ENCODE data around the gene PLP2. TPM values are rescaled to one million over a fixed set of nuclear protein-coding genes. Genes with fewer than 3 reads are reported as not detected.

The PLP2 gene
- total and polyA plus RNA-seq, 7 experiments from 2014 or later, result 64.2 to 132 (median 98.5) TPM

- POLR2A ChIA-PET, result no interaction called here
Measured at GRCh38 chrX:49174723-49175122, 3.0 kb downstream of the PLP2 start.

GRCh38 chrX:49175435-49176274 lies 4.0 kb downstream of the PLP2 start:
- H3K9me3 ChIP-seq (ENCODE audit: control insufficient read depth in 2 of 3, low read length in 3 of 3), result no peaks in the 10 kb centered on the region
- H3K4me1 ChIP-seq (ENCODE audit: control insufficient read depth in 2 of 2, insufficient read depth in 2 of 2, low read length in 2 of 2), result peaks cover 0 to 9% of the 10 kb centered on the region in 2 donors
- no peak overlapping the region for H3K27ac ChIP-seq (ENCODE audit: low read depth, low read length)
- H3K36me3 ChIP-seq (ENCODE audit: control insufficient read depth in 2 of 3, insufficient read depth in 3 of 3, low read length in 3 of 3), result peaks cover 0 to 51% (median 0%) of the 10 kb centered on the region in 3 experiments
- POLR2A ChIA-PET, result no interaction called here
- no peak for ATAC-seq
- no peak overlapping the region for H3K4me3 ChIP-seq (ENCODE audit: low read length)
- no peaks in the 10 kb centered on the region for H3K27me3 ChIP-seq (ENCODE audit: control insufficient read depth in 2 of 2, insufficient read depth in 2 of 2, low read length in 2 of 2)
- intact Hi-C loops (cut with micrococcal nuclease), result loop anchor here in 1 of 2 donors (10.0 kb wide), 1 partner anchor 1521 kb away; the partner anchor contains the start of genes ELK1 and UXT
- no peak for DNase-seq
- no peak overlapping the region for H3K4me3 Mint-ChIP-seq
- CTCF ChIA-PET, result no interaction called here
- peaks cover 0 to 27% (median 7%) of the 10 kb centered on the region in 5 donors for H3K36me3 Mint-ChIP-seq
- peaks cover 0 to 3% (median 0%) of the 10 kb centered on the region in 11 donors for H3K9me3 Mint-ChIP-seq
- peak overlapping the region in 1 of 9 donors; percentile 55 for H3K27ac Mint-ChIP-seq
- no peaks in the 10 kb centered on the region for H3K27me3 Mint-ChIP-seq
- peaks cover 7 to 37% (median 15%) of the 10 kb centered on the region in 7 donors for H3K4me1 Mint-ChIP-seq

More at GRCh38 chrX:49174723-49175122, 3.0 kb downstream of the PLP2 start:
- Mint-ChIP-seq H3K27ac (peak overlapping the region in 3 of 9 donors; percentile 19 to 83 (median 28)), H3K4me1 (peaks cover 7 to 35% (median 15%) of the 10 kb centered on the region in 7 donors), H3K4me3 (no peak overlapping the region), H3K27me3 (no peaks in the 10 kb centered on the region), H3K36me3 (peaks cover 0 to 22% (median 5%) of the 10 kb centered on the region in 5 donors), H3K9me3 (peaks cover 0 to 3% (median 0%) of the 10 kb centered on the region in 11 donors)
- CTCF ChIA-PET, result no interaction called here
- ATAC-seq, result no peak
- Histone ChIP-seq H3K9me3 (ENCODE audit: control insufficient read depth in 2 of 3, low read length in 3 of 3) (no peaks in the 10 kb centered on the region), H3K4me3 (ENCODE audit: low read length) (no peak overlapping the region), H3K36me3 (ENCODE audit: control insufficient read depth in 2 of 3, insufficient read depth in 3 of 3, low read length in 3 of 3) (peaks cover 0 to 45% (median 0%) of the 10 kb centered on the region in 3 experiments), H3K4me1 (ENCODE audit: control insufficient read depth in 2 of 2, insufficient read depth in 2 of 2, low read length in 2 of 2) (peaks cover 0 to 9% of the 10 kb centered on the region in 2 donors), H3K27ac (ENCODE audit: low read depth, low read length) (no peak overlapping the region), H3K27me3 (ENCODE audit: control insufficient read depth in 2 of 2, insufficient read depth in 2 of 2, low read length in 2 of 2) (no peaks in the 10 kb centered on the region)
- intact Hi-C loops (cut with micrococcal nuclease), result loop anchor here in 1 of 2 donors (10.0 kb wide), 1 partner anchor 1520 kb away; the partner anchor contains the start of genes ELK1 and UXT
- no peak for DNase-seq

GRCh38 chrX:49176421-49177326 lies 5.0 kb downstream of the PLP2 start:
- peaks cover 0 to 51% (median 0%) of the 10 kb centered on the region in 3 experiments for H3K36me3 ChIP-seq (ENCODE audit: control insufficient read depth in 2 of 3, insufficient read depth in 3 of 3, low read length in 3 of 3)
- H3K27me3 ChIP-seq (ENCODE audit: control insufficient read depth in 2 of 2, insufficient read depth in 2 of 2, low read length in 2 of 2), result no peaks in the 10 kb centered on the region
- peaks cover 0 to 28% (median 9%) of the 10 kb centered on the region in 5 donors for H3K36me3 Mint-ChIP-seq
- ChIA-PET CTCF (interaction anchor here (1.0 kb wide), 1 partner anchor 10 kb away, joined by 3 read pairs; no protein-coding TSS in a partner anchor), POLR2A (no interaction called here)
- H3K4me1 ChIP-seq (ENCODE audit: control insufficient read depth in 2 of 2, insufficient read depth in 2 of 2, low read length in 2 of 2), result peaks cover 0 to 9% of the 10 kb centered on the region in 2 donors
- no peak overlapping the region for H3K27ac ChIP-seq (ENCODE audit: low read depth, low read length)
- H3K27ac Mint-ChIP-seq, result peak overlapping the region in 4 of 9 donors; percentile 1 to 62 (median 36)
- ATAC-seq (peak; percentile 51), DNase-seq (no peak)
- no peaks in the 10 kb centered on the region for H3K9me3 ChIP-seq (ENCODE audit: control insufficient read depth in 2 of 3, low read length in 3 of 3)
- H3K27me3 Mint-ChIP-seq, result no peaks in the 10 kb centered on the region
- intact Hi-C loops (cut with micrococcal nuclease), result loop anchor here (1.0 to 10.0 kb wide), 2 partner anchors 10 to 1522 kb away; partner anchors contain the start of genes ELK1 (in 1 of the 2) and UXT (in 1 of the 2)
- H3K9me3 Mint-ChIP-seq, result peaks cover 0 to 3% (median 0%) of the 10 kb centered on the region in 11 donors
- peaks cover 7 to 39% (median 15%) of the 10 kb centered on the region in 7 donors for H3K4me1 Mint-ChIP-seq
- H3K4me3 ChIP-seq (ENCODE audit: low read length), result no peak overlapping the region
- no peak overlapping the region for H3K4me3 Mint-ChIP-seq

- no peaks in the 10 kb centered on the region for H3K27me3 Mint-ChIP-seq
- H3K27me3 ChIP-seq (ENCODE audit: control insufficient read depth in 2 of 2, insufficient read depth in 2 of 2, low read length in 2 of 2), result no peaks in the 10 kb centered on the region
- H3K27ac Mint-ChIP-seq, result peak overlapping the region in 5 of 9 donors; percentile 14 to 66 (median 54)
- peaks cover 0 to 3% (median 0%) of the 10 kb centered on the region in 11 donors for H3K9me3 Mint-ChIP-seq
- H3K4me3 ChIP-seq (ENCODE audit: low read length), result no peak overlapping the region
- H3K4me3 Mint-ChIP-seq, result no peak overlapping the region
- ChIA-PET CTCF (interaction anchor here (1.0 kb wide), 2 partner anchors 10 to 13 kb away, joined by 3 to 5 read pairs; no protein-coding TSS in a partner anchor), POLR2A (interaction anchor here (0.6 kb wide), 1 partner anchor 46 kb away, joined by 6 read pairs; no protein-coding TSS in a partner anchor)
- peak in 1 of 9 donors; percentile 8 for DNase-seq
- peak; percentile 77 for ATAC-seq
- peaks cover 0 to 32% (median 13%) of the 10 kb centered on the region in 5 donors for H3K36me3 Mint-ChIP-seq
- peaks cover 7 to 39% (median 15%) of the 10 kb centered on the region in 7 donors for H3K4me1 Mint-ChIP-seq
- H3K9me3 ChIP-seq (ENCODE audit: control insufficient read depth in 2 of 3, low read length in 3 of 3), result no peaks in the 10 kb centered on the region
- peaks cover 0 to 9% of the 10 kb centered on the region in 2 donors for H3K4me1 ChIP-seq (ENCODE audit: control insufficient read depth in 2 of 2, insufficient read depth in 2 of 2, low read length in 2 of 2)
- H3K36me3 ChIP-seq (ENCODE audit: control insufficient read depth in 2 of 3, insufficient read depth in 3 of 3, low read length in 3 of 3), result peaks cover 0 to 53% (median 0%) of the 10 kb centered on the region in 3 experiments
- intact Hi-C loops (cut with micrococcal nuclease), result loop anchor here (1.0 to 10.0 kb wide), 2 partner anchors 11 to 1523 kb away; partner anchors contain the start of genes ELK1 (in 1 of the 2) and UXT (in 1 of the 2)
- no peak overlapping the region for H3K27ac ChIP-seq (ENCODE audit: low read depth, low read length)
Measured at GRCh38 chrX:49177338-49177833, 5.7 kb downstream of the PLP2 start.

- no peak overlapping the region for H3K4me3 ChIP-seq (ENCODE audit: low read length)
- no peaks in the 10 kb centered on the region for H3K27me3 ChIP-seq (ENCODE audit: control insufficient read depth in 2 of 2, insufficient read depth in 2 of 2, low read length in 2 of 2)
- no peaks in the 10 kb centered on the region for H3K9me3 ChIP-seq (ENCODE audit: control insufficient read depth in 2 of 3, low read length in 3 of 3)
- peaks cover 0 to 3% (median 0%) of the 10 kb centered on the region in 11 donors for H3K9me3 Mint-ChIP-seq
- CTCF ChIA-PET, result interaction anchor here (1.0 kb wide), 3 partner anchors 11 to 13 kb away, joined by 3 to 5 read pairs (median 3); no protein-coding TSS in a partner anchor
- no peak overlapping the region for H3K4me3 Mint-ChIP-seq
- POLR2A ChIA-PET, result interaction anchor here (0.6 kb wide), 1 partner anchor 45 kb away, joined by 6 read pairs; no protein-coding TSS in a partner anchor
- no peaks in the 10 kb centered on the region for H3K27me3 Mint-ChIP-seq
- peaks cover 3 to 35% (median 10%) of the 10 kb centered on the region in 7 donors for H3K4me1 Mint-ChIP-seq
- no peak overlapping the region for H3K27ac ChIP-seq (ENCODE audit: low read depth, low read length)
- peaks cover 0 to 4% of the 10 kb centered on the region in 2 donors for H3K4me1 ChIP-seq (ENCODE audit: control insufficient read depth in 2 of 2, insufficient read depth in 2 of 2, low read length in 2 of 2)
- H3K36me3 Mint-ChIP-seq, result peaks cover 0 to 34% (median 13%) of the 10 kb centered on the region in 5 donors
- intact Hi-C loops (cut with micrococcal nuclease), result loop anchor here (1.0 to 10.0 kb wide), 2 partner anchors 12 to 1523 kb away; partner anchors contain the start of genes ELK1 (in 1 of the 2) and UXT (in 1 of the 2)
- ATAC-seq, result no peak
- H3K36me3 ChIP-seq (ENCODE audit: control insufficient read depth in 2 of 3, insufficient read depth in 3 of 3, low read length in 3 of 3), result peaks cover 0 to 56% (median 0%) of the 10 kb centered on the region in 3 experiments
- DNase-seq, result no peak
- peak overlapping the region in 1 of 9 donors; percentile 54 for H3K27ac Mint-ChIP-seq
Measured at GRCh38 chrX:49177873-49178480, 6.3 kb downstream of the PLP2 start.

Data from naive thymus-derived CD4-positive, alpha-beta T cell (primary cell).